GM12891 (cell line): ENCODE data around the gene HDAC5.

ENCODE experiments used
- DNase-seq: peaks from one replicate; pipeline ENCODE4 v3.0.0; 2011; ENCODE audit warnings: low spot score; ENCODE audit not compliant: insufficient read length
- FAIRE-seq: peaks from 2 replicates; lab custom pipeline; 2011; peaks lifted over from hg19 to GRCh38; lab: Jason Lieb, UNC
- PAX5 ChIP-seq: IDR thresholded peaks from 2 replicates; pipeline ENCODE4 v1.6.1; 2011; ENCODE audit warnings: low read length, moderate library complexity, mild to moderate bottlenecking; ENCODE audit not compliant: insufficient read depth, severe bottlenecking
- POLR2A ChIP-seq: IDR thresholded peaks from 2 replicates; pipeline ENCODE4 v1.6.1; 2011; ENCODE audit warnings: low read depth, low read length, control low read depth
- POLR2AphosphoS5 ChIP-seq: IDR thresholded peaks from 2 replicates; pipeline ENCODE4 v1.6.1; 2011; ENCODE audit warnings: low read depth, low read length, control low read depth
- POU2F2 ChIP-seq: IDR thresholded peaks from 2 replicates; pipeline ENCODE4 v1.6.1; 2011; ENCODE audit warnings: low read depth, mild to moderate bottlenecking, control low read depth, low read length, moderate library complexity
- SPI1 ChIP-seq: IDR thresholded peaks from 2 replicates; pipeline ENCODE4 v1.6.1; 2011; ENCODE audit warnings: low read depth, low read length, control low read depth
- TAF1 ChIP-seq: IDR thresholded peaks from 2 replicates; pipeline ENCODE4 v1.6.1; 2011; ENCODE audit warnings: low read depth, low read length, control low read depth

The HDAC5 gene

DNA sequence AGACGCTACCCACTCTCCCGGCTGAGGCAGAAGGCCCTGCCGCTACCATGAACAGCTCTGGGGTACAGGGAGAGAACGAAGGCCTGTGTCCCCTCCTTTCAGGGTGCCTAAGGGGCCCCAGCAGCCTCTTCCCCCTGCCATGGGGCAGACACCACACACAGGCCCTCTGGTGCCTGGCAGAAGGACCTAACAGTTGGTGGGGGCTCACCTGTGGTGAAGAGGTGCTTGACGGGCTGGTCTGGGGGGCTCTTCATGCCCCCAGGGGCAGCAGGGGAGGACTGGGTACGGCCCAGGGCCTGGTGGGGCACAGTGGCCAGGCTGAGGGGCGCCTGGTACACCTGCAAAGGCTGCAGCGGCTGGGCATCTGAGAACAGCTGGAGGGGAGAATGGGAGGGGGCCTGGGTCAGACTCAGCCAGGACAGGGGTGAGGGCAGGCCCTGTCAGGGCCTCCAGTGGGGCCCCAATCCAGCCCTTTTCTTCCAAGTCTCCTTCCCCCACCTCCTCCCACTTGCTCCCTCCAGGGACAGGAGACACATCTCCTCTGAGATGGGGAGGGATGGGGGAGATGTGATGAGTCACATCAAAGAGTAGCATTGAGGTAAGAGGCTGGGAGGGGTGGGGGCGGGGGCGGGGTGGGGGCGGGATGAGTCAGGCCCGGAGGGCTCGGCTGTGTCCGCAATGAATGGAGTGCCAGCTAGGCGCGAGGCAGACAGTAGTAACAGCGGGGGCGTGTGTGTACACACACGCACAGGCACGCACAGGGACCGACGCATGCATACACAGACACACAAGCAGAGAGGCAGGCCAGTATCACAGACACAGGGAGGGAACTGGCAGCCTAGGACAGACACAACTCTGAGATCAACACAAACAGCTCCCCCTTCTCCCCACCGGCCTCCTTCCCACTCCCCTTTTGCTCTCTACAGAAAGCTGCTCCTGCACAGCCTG is 36.8 kb downstream of the HDAC5 start:
- no peak for DNase-seq

DNA sequence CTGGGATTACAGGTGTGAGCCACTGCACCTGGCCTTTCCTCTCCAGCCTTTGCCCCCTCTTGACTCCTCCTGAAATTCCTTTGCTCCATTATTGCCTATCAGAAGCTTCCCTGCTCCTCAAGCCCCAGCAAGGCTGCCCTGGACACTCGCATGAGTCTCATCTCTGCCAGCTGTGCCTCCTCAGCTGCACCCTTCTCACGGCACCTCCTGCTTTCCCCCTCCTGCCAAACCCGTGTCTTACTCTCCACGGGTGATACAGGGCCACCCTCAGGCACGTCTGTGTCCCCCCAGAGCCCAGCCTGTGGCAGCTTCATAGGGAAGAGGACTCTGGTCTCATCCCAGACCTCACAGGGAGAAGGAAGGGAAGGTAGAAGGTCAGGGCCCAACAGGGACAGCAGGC is 37.5 kb downstream of the HDAC5 start:
- DNase-seq (no peak), FAIRE-seq (no peak)
- TF ChIP-seq POLR2AphosphoS5, result no peak
- TF ChIP-seq SPI1, result no peak
- no peak for TF ChIP-seq PAX5
- TF ChIP-seq POU2F2, result no peak
- no peak for TF ChIP-seq TAF1
- no peak for TF ChIP-seq POLR2A

More for the DNA sequence above, 36.8 kb downstream of the HDAC5 start:
- TF ChIP-seq POU2F2 (no peak), SPI1 (no peak), TAF1 (no peak), POLR2AphosphoS5 (no peak), PAX5 (no peak), POLR2A (no peak)
- no peak for FAIRE-seq

DNA sequence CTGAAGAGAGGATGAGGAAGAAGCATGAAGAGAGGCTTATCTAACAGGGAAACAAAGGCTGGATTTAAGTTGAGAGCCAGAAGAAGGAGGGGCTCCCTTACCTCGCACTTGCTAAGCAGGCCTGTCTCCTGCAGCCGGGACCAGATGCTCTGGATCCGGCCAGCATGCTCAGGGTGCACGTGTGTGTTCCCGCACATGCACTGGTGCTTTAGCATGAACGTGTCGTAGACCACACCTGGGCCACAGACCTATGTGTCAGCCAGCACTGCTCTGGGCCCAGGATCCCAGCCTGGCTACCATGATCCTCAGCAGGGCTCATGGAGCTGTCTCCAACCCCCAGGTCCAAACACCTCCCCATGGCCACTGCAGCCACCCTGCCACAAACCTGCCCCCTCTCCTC is 38.5 kb downstream of the HDAC5 start:
- TF ChIP-seq POLR2A, result no peak
- no peak for TF ChIP-seq PAX5
- TF ChIP-seq TAF1, result no peak
- TF ChIP-seq POU2F2, result no peak
- no peak for TF ChIP-seq POLR2AphosphoS5
- no peak for TF ChIP-seq SPI1
- FAIRE-seq (no peak), DNase-seq (no peak)

DNA sequence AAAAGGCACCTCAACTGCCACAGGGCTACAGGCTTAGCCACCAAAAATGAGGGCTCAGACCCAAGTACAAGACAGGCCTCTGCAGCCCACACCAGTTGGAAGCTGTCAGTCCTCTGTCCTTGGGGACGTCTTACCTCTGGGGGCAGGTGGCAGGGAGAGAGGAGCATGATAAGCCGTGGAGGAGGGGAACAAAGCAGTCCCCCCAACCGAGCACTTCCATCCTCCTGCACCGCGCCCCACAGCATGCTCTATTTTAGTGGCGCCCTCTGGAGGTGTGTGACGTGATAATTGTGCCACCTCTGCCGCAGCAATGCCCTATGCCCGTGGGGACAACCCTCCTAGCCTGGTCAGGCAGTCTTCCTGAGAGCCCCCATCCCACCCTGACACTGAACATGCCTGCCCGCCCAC is 39.3 kb downstream of the HDAC5 start:
- DNase-seq, result no peak
- no peak for FAIRE-seq
- no peak for TF ChIP-seq POLR2A
- TF ChIP-seq SPI1, result no peak
- TF ChIP-seq TAF1, result no peak
- TF ChIP-seq POU2F2, result no peak
- no peak for TF ChIP-seq POLR2AphosphoS5
- TF ChIP-seq PAX5, result no peak

DNA sequence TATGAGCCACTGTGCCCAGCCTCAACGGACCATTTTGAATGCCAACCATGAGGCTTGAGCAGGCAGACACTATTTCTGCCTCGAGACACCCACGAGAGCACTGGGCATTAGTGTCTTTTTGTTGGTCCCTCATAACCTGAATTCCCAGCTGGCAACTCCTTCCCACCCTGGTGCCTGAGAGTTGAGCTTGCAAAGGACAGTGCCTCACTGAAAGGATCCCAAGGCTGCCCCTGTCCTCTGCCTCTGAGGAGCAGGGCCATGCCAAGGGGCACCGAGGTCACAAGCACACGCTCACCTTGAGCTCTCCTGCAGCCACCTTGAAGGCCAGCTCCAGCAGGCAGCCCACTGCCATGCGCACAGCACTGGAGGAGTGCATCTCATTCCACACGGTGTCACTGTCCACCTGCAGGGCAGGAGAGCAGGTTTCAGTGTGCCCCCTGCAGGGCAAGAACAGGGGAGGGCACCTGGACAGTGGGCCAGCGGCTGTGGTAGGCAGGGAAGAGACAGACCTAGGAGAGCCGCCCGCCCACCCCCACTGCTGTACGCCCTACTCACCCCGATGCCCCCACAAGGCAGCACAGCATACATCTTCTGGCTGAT is 40.1 kb downstream of the HDAC5 start:
- no peak for FAIRE-seq
- no peak for DNase-seq
- TF ChIP-seq TAF1 (no peak), POLR2A (no peak), PAX5 (no peak)

DNA sequence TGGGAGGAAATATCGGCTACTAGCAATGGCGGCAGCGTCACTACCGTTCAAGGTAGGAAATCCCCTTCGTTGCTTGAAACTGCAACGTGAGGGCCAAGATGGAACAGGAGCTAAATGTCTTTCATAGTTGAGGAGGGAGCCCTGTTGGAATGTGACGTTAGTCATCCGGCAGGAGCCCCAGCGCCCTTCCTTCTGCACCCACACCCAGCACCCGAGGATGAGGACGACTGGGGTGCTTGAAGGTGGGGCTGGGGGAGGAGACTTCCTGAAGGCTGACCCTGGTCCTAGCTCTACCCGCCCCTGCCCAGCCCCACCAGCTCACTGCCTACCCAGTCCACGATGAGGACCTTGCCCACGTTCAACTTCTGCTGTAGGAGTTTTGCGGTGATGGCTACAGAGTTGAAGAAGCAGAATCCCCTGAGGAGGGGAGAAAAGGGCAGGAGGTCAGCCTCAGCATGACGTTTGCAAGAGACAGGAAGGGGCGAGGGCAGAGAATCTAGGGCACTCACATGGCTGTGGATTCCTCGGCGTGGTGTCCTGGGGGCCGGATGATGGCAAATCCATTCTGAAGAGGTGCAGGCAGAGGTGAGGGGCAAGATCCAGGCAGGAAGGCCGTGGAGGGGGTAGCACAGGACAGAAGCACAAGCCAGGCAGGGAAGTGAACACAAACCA is 41.0 kb downstream of the HDAC5 start:
- DNase-seq, result no peak
- FAIRE-seq, result no peak

DNA sequence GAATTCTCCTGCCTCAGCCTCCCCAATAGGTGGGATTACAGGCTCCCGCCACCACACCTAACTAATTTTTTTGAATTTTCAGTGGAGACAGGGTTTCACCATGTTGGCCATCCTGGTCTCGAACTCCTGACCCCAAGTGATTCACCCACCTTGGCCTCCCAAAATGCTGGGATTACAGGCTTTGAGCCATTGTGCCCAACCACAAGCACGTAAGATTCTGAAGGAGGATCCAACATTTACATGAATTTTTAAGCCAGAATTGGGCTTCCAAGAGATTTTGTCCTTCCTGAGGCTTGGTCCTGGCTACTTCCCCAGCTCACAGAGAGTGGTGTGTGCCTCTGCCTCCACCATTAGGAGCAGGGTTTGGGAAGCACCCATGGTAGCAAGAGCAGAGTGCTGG is 41.8 kb downstream of the HDAC5 start:
- FAIRE-seq, result no peak

More for the DNA sequence above, 41.0 kb downstream of the HDAC5 start:
- TF ChIP-seq TAF1 (no peak), SPI1 (no peak), POU2F2 (no peak)

DNA sequence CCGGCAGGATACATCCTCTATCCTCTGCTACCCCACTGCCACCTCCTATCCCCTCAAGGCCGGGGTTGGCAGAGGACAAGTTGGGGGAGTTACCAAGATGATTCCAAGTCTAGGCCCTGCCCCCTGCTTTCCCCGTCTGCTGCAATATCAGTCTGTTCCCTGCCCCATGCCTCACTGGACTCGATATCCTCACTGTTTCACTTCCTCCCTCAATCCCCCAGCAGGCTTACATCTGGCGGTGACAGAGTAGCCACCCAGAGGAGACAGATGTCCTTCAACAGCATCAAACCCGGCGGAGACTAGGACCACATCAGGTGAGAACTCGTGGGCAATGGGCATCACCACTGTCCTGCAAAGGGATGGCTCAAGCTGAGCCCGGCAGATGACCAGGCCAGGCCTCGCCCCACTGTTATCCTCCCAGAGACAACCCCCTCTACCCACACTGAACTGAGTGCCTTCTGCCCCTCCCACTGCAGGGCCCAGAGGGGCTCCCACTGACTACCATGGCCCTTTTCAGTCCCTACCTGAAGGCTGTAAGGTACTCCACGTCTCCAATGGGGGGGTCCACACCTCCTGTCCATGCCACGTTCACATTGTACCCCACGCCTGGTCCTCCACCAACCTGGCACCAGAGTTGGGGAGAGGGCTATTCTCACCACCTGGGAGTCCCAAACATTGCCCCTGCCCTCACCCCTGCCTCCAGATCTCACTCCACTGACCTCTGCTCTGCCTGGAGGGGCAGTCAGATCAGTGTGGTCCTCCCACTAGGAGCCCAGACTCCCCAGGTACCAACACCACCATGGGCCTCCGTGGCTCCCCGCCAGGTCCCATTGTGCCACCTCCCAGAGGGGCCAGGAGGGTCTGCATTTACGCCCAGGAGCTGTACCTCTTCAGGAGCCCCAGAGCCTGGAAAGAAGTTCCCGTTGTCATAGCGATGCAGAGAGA is 43.3 kb downstream of the HDAC5 start:
- DNase-seq, result no peak
- TF ChIP-seq POLR2A (no peak), SPI1 (peak; percentile 89)
- no peak for FAIRE-seq

More for the DNA sequence above, 41.8 kb downstream of the HDAC5 start:
- no peak for DNase-seq
- TF ChIP-seq POLR2A, result no peak
- no peak for TF ChIP-seq SPI1
- no peak for TF ChIP-seq POLR2AphosphoS5
- TF ChIP-seq PAX5, result no peak

DNA sequence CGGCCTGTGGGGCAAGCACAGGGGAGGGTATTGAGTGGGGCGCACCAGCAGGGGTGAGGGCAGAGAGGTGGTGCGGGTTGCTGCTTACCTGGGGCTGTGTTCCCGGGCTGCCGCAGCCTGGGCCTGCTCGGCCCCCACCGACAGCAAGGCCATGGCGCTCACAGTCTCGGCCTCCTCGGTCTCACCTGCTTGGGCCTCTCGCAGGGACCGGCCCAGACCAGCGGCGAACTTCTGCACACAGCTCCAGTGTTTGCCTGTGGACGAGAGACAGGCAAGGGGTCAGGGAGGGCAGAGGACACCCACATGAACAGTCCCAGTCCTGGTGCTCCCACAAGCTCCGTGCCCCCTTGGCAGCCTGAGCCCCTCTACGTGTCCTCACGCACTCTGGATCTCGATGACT is 45.0 kb downstream of the HDAC5 start:
- DNase-seq (no peak), FAIRE-seq (no peak)
- no peak for TF ChIP-seq SPI1
- TF ChIP-seq PAX5, result no peak
- no peak for TF ChIP-seq POU2F2
- no peak for TF ChIP-seq POLR2A
- no peak for TF ChIP-seq TAF1
- TF ChIP-seq POLR2AphosphoS5, result no peak
